Omental fat pad (tissue), 4 donors: ENCODE measurements around the gene TAF1L. TPM values are rescaled to one million over a fixed set of nuclear protein-coding genes. Genes with fewer than 3 reads are reported as not detected.
"Not testable (repeated sequence)": the region's sequence is repeated elsewhere in the genome, so short reads cannot be mapped to it uniquely, and the experiment has no call there.

Experiments
- ATAC-seq: fragments of 150-250 bp; one replicate; pipeline ENCODE4 v1.9.1; 2016; ENCODE audit warnings: mild to moderate bottlenecking, moderate library complexity; ENCODE audit not compliant: low FRiP score
- DNase-seq: peaks from one replicate; pipeline ENCODE4 v3.0.0-alpha.2; 2019; ENCODE audit warnings: low spot score
- CTCF ChIP-seq, 3 donors: fragments of 450-650 bp; IDR thresholded peaks; one replicate each; pipeline ENCODE4 v1.5.1; 2016 to 2017; ENCODE audit warnings: antibody characterized with exemption in 3 of 3, mild to moderate bottlenecking in 3 of 3, moderate library complexity in 2 of 3
- total RNA-seq, 4 donors: library from RNA; depleted of rRNA; stranded (reverse); fragments of >200 nt; gene quantifications; one replicate each; pipeline ENCODE4 v1.1.0, GENCODE V29; 2016

TAF1L gene
- total RNA-seq, 4 donors from 2014 or later, result not detected

- no peak for ATAC-seq
Observed at GRCh38 chr9:32663741-32664140, 28.3 kb upstream of the TAF1L start.

GRCh38 chr9:32647671-32648070 lies 12.2 kb upstream of the TAF1L start:
- TF ChIP-seq CTCF (IDR thresholded peaks at IDR 0.05), result no peak
- DNase-seq, result no peak
- no peak for ATAC-seq

More at GRCh38 chr9:32663741-32664140, 28.3 kb upstream of the TAF1L start:
- DNase-seq, result no peak
- no peak for TF ChIP-seq CTCF (IDR thresholded peaks at IDR 0.05)

- ATAC-seq (peak; percentile 97), DNase-seq (no peak)
- no peak for TF ChIP-seq CTCF (IDR thresholded peaks at IDR 0.05)
Observed at GRCh38 chr9:32644698-32645097, 9.2 kb upstream of the TAF1L start.

GRCh38 chr9:32633151-32633550 lies 2.3 kb downstream of the TAF1L start:
- not testable (repeated sequence) for ATAC-seq, DNase-seq

GRCh38 chr9:32631991-32632390 lies 3.5 kb downstream of the TAF1L start:
- DNase-seq (no peak), ATAC-seq (no peak)
- no peak for TF ChIP-seq CTCF (IDR thresholded peaks at IDR 0.05)

GRCh38 chr9:32627394-32627954 lies 8.0 kb downstream of the TAF1L start:
- DNase-seq, result no peak
- TF ChIP-seq CTCF (IDR thresholded peaks at IDR 0.05), result no peak
- no peak for ATAC-seq

GRCh38 chr9:32625320-32625719 lies 10.1 kb downstream of the TAF1L start:
- DNase-seq (no peak), ATAC-seq (no peak)
- no peak for TF ChIP-seq CTCF (IDR thresholded peaks at IDR 0.05)

- ATAC-seq (no peak), DNase-seq (no peak)
- no peak for TF ChIP-seq CTCF (IDR thresholded peaks at IDR 0.05)
Observed at GRCh38 chr9:32622948-32623347, 12.5 kb downstream of the TAF1L start.
